Fibroblast of skin of right biceps (primary cell): ENCODE measurements around the gene ASB15.
"Not testable (repeated sequence)": the region's sequence is repeated elsewhere in the genome, so short reads cannot be mapped to it uniquely, and the experiment has no call there.

Source experiments
- DNase-seq: peaks from one replicate; pipeline ENCODE4 v3.0.0-alpha.2; 2013

ASB15 gene

DNA sequence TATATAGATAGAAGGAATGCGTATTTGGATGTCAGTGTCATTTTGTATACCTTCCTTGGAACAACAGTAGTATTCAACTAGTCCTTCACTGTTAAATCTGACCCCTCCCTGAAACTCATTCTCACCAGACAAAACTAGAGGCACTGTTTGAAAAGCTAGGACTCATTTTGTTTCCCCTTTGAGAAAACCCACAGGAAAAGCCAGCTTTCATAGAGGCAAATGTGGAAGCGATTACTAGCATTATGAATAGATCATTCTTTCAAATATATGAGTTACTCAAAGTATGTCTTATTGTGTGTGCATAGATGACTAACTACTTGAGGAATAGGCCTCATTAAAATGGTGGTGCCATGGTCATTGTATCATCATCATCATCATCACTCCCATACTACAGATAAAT is 1.9 kb upstream of the ASB15 start:
- no peak for DNase-seq

DNA sequence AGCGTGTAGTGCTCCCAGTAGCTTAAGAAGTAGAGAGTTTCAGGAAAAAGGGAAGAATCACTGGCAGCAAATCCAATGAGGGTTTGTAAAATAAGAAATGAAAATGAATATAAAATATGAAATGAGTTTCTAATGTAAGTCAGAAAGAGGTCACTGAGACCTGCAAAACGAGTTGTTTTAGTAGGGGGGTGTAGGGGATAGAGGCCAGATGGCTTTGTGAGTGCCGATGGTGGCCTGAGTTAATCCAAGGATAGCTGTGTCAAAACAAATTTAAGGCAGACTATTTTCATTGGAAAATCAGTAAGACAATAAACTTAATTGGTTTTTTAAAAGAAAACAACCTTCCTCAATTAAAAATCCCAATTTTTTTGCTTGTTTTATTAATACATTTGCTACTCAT is 745 bp upstream of the ASB15 start:
- no peak for DNase-seq

DNA sequence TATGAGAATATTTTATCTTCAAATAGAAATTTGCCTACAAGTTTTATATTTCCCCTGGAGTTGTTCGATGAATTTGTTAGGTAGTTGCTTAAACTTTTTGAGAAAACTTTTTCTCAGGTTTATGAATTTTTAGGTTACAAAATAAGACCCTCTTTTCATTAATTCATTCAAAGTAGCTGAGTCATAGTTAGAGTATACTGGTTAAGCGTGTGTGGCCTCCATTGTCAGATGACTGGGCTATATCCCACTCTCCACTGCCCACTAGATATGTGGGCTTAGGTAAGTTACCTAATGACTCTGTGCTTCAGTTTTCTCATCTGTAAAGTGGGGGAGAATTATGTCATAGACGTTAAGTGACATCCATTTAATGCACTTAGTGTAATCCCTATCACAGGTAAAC is 1.0 kb downstream of the ASB15 start:
- DNase-seq, result no peak

- no peak for DNase-seq
These were observed 3.1 kb downstream of the ASB15 start for GRCh38 chr7:123604739-123605138.

- no peak for DNase-seq
These were observed 5.9 kb downstream of the ASB15 start for GRCh38 chr7:123607423-123607975.

DNA sequence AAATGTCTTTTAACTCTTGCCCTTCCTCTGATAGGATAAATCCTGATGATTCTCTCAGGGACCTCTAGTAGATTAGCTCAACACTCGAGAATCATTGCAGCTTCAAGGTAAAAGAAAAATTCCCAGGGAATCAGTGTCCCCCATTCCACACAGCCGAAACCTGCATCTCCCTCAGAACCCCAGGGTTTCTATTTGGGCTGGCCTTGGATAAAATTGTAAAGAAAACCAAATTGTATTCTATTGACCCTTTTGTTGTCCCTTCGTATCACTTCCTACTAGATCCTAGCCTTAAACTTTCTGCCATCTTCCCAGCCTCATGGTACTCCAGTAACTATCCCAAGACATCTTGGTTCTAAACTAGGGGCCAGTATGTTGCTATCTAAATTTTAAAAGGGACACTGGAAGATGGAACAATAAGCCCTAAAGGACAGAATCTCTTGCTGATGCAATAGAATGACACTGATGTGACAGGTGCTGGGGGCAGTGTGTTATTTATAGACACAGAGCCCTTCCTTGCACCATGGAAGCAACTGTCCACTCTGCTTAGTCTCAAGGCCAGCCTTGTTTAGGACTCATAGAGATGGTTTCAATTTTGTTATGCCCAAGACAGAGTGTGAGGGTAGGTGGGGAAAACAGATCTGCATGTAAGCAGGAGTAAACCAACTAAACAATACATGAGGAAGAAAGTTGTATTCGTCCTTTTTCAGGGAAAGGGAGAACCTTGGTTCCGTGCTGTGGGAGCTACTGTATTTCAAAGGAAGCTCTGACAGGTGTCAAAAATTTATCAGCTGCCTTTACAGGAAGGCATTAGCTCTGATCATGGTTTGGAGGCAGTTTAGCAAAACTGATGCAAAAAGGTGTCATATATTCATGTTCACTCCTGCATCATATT is 7.6 kb downstream of the ASB15 start:
- no peak for DNase-seq

DNA sequence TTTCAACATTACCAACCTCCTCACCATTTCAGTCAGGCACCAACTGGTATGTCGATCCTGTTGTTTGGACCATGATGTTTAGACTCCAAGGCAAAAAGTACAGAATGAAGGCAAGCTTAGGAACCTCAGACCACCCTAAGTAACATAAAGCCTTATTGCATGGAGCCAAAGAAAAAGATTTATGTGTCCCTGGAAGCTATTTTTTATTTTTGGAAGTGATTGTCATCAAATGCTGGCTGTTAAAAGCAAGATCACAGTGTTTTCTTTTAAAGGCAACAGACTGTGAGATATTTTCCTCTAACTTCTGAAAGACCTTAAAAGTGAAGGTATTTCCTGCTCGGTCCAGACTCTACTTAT is 8.2 kb downstream of the ASB15 start:
- no peak for DNase-seq

DNA sequence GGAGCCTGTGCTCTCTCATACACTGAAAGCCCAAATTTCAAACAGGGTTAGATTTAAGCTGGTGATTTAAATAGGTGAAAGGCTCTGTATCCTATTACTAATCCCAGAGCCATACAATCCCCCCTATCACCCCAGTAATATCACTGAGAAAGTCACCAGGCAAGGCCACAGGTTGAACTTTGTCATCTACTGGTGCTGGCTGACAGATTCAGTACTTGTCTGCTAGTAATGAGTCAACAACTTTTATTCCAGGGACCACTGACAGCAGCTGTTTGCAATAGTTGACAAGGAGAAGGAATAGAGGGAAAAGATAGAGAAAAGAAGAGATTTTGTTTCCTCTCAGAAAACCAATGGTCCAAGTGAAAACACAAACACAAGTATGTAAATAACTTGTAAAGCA is 10.4 kb downstream of the ASB15 start:
- DNase-seq, result no peak

GRCh38 chr7:123615344-123615743 is 13.7 kb downstream of the ASB15 start:
- DNase-seq, result peak; percentile 24

DNA sequence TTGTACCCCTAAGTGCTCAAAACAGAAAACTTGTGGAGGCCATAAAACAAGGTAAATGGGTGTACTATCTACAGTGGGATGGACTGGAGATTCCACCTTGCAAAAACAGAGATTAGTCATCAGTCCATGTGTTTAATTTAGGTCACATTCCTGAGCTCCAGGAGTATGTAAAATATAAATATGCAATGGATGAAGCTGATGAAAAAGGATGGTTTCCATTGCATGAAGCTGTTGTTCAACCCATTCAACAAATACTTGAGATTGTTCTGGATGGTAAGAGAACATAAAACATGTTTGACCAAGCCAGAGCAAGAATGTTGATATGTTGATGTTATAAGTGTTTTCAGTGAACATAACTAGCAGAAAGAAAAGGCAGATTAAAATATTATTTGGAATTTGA is 14.6 kb downstream of the ASB15 start:
- no peak for DNase-seq

DNA sequence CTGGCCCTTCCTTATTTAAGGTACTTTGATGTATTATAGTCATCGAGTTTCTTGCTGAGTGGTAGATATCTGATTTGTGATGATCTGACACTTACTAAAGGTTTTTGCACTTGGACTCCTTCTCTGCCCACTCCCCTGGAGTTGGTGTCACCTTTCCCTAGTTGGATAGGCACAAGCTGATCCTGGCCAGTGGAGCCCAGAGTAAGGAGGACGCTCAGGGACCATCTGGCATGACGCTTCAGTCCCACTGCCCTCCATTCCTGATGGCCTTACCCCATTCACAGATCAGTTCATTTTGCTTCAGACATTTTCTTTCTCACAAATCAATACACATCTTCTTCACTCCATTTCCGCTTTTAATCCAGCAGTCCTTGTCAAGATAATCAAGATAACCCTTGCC is 20.1 kb downstream of the ASB15 start:
- no peak for DNase-seq

GRCh38 chr7:123622660-123623386 is 21.2 kb downstream of the ASB15 start:
- no peak for DNase-seq

DNA sequence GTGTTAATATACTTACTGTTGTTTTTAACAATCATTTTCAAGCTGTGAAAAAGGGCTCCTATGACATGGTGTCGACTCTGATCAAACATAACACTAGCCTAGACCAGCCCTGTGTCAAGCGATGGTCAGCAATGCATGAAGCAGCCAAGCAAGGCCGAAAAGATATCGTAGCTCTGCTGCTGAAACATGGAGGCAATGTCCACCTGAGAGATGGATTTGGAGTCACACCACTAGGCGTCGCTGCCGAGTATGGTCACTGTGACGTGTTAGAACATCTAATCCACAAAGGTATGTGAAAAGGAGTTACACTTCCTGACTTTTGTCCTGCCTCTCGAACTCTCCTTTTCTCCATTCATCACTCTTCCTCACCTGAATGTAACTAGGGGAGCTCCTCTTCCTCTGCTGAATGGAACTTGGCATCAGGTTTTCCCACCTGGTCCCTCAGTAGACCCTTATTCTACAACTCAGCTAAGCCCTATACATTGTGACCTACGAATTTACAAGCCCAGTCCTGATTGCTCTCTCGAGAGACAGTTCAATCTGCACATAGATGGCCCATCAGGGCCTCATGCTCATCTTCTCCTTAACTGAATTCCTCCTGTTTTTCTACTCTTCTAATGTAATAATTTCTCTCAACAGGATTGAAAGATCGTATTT is 23.0 kb downstream of the ASB15 start:
- peak; percentile 22 for DNase-seq

DNA sequence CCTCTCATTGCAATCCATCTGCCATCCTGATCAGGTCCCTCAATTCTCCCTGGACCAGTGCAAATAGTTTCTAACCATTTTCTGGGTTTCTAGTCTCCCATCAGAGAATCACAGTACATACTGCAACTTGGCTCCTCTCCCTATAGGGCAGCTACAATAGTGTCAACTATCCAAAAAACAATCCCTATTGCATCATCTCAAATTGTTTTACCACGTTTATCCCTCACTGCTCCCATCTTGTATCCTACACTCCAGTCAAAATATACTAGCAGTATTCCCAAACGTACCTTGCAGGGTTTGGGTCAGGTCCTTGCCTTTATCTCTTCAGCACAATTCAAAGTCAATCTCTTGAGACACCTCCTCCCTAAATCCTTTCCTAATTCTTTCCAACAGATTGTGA is 23.6 kb downstream of the ASB15 start:
- no peak for DNase-seq

DNA sequence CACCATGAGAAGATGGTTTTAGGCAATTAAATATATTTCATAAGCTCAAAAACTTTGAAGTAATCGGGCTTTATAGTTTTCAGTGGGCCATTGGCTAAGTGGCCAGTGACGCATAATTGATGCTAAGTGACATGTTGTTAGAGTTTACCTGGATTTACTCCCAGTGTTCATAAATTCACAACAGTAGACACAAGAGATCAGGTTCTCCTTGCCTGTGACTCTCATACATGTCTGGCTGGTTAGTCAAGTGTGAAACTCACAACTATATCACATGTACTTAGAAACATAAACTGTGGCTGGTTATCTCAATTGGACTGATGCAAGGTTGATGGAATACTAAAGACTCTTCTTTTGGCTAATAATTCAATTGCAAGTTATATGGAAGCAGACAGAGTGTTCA is 26.2 kb downstream of the ASB15 start:
- DNase-seq, result no peak

DNA sequence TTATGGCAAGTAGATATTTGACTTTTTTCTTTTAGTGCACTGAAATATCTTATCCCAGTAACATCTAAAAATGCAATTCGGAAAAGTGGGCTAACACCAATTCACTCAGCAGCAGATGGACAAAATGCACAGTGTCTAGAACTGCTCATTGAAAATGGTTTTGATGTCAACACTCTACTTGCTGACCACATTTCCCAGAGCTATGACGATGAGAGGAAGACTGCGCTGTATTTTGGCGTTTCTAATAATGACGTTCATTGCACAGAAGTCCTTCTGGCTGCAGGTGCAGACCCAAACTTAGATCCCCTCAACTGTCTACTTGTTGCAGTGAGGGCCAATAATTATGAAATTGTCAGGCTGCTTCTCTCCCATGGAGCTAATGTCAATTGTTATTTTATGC is 27.2 kb downstream of the ASB15 start:
- no peak for DNase-seq

DNA sequence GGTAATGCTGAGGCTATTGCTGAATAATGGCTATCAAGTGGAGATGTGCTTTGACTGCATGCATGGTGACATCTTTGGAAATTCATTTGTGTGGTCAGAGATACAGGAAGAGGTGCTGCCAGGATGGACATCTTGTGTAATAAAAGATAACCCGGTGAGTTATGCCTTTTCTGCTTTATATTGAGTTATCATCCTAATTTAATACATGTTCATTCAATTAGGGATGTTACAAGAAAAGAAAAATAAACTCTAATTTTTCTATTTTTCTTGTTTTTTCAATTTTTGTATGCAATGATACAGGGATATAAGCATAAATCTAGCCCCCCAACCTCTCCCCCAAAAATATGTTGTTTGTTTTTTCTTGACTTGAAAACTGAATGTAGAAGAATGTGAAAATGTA is 27.7 kb downstream of the ASB15 start:
- DNase-seq, result no peak

DNA sequence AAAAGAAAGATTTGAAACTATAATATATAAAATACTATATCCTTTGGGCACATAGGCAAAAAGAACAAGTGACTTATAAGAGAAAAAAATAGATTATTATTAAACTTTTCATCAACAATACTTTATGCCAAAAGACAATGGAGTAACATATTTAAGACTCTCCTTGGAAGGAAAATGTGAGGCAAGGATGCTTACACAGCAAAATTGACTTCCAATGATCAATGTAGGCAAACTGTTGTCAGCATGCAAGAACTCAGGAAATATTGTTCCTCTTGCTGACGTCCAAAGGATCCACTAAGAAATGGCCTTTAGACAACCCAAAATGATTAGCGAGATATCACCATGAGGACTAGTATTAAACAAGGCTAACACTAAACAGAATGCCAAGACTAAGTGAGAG is 31.2 kb downstream of the ASB15 start:
- no peak for DNase-seq

GRCh38 chr7:123633553-123633952 is 31.9 kb downstream of the ASB15 start:
- peak; percentile 67 for DNase-seq

GRCh38 chr7:123634011-123634573 is 32.5 kb downstream of the ASB15 start:
- not testable (repeated sequence) for DNase-seq

GRCh38 chr7:123635551-123636359 is 34.1 kb downstream of the ASB15 start:
- peak; percentile 10 for DNase-seq

DNA sequence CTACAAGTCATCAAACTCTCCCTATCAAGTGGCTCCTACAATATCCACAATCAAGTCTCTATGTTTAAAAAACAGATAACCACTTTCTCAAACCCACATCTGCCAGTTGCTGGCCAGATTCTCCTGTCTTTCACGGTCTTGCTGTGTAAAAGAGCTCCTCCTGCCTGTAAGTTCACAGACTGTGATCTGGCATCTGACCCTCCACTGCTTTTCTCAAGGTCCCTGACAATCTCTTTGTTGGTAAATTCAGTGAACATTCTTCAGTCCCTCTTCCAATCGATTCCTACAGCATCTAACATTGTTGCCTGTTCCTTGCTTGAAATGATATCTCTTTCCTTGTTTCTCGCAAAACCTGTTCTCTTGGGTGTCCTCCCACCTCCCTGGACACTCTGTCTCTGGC is 35.6 kb downstream of the ASB15 start:
- DNase-seq, result no peak
